H1 (cell line): ENCODE measurements around the gene IL1A. TPM values are rescaled to one million over a fixed set of nuclear protein-coding genes. Genes with fewer than 3 reads are reported as not detected.

Experiments
- CTCF ChIA-PET: fragments of 300-600 bp; sonication (Branson Sonifier 250); formaldehyde crosslinking; loops from one replicate; lab custom pipeline; 2021; ENCODE audit not compliant: partially characterized antibody; lab: Charles Lee
- POLR2A ChIA-PET: fragments of 300-600 bp; sonication (Branson Sonifier 250); formaldehyde crosslinking; loops from one replicate; lab custom pipeline; 2021; ENCODE audit warnings: inconsistent platforms; ENCODE audit not compliant: partially characterized antibody; lab: Charles Lee
- DNase-seq, 2 experiments: peaks; one replicate each; pipeline versions ENCODE4 v3.0.0 to v3.0.0-alpha.2; 2010 to 2022; ENCODE audit warnings: low spot score in 2 of 2, low read depth in 1 of 2, mixed read lengths in 1 of 2
- FAIRE-seq: peaks from 2 replicates; lab custom pipeline; 2011; peaks lifted over from hg19 to GRCh38; lab: Jason Lieb, UNC
- H2AFZ ChIP-seq: 2 replicates; pipeline ENCODE4 v1.8.1; 2012; ENCODE audit warnings: low read length, inconsistent platforms
- H2AK5ac ChIP-seq: 2 replicates; pipeline ENCODE4 v1.6.1; 2013; ENCODE audit warnings: low read depth, low read length
- H2BK120ac ChIP-seq: replicated peaks from 2 replicates; pipeline ENCODE3; 2013; ENCODE audit warnings: low read depth, low read length, inconsistent platforms
- H2BK12ac ChIP-seq: 2 replicates; pipeline ENCODE4 v1.6.1; 2013; ENCODE audit warnings: low read depth, low read length
- H2BK15ac ChIP-seq: 2 replicates; pipeline ENCODE4 v1.6.1; 2013; ENCODE audit warnings: low read length
- H2BK20ac ChIP-seq: 2 replicates; pipeline ENCODE4 v1.6.1; 2013; ENCODE audit warnings: low read length
- H2BK5ac ChIP-seq: 2 replicates; pipeline ENCODE4 v1.6.1; 2013; ENCODE audit warnings: low read depth, low read length
- H3K14ac ChIP-seq: 2 replicates; pipeline ENCODE4 v1.6.1; 2013; ENCODE audit warnings: inconsistent platforms; ENCODE audit not compliant: insufficient read length
- H3K18ac ChIP-seq: 2 replicates; pipeline ENCODE4 v1.6.1; 2013; ENCODE audit warnings: low read length; ENCODE audit errors: extremely low read depth
- H3K23ac ChIP-seq: 2 replicates; pipeline ENCODE4 v1.6.1; 2013; ENCODE audit warnings: inconsistent platforms; ENCODE audit not compliant: insufficient read length
- H3K23me2 ChIP-seq: 2 replicates; pipeline ENCODE4 v1.6.1; 2013; ENCODE audit warnings: low read depth, low read length
- H3K27ac ChIP-seq: 2 replicates; pipeline ENCODE4 v1.6.1; 2011; ENCODE audit warnings: low read depth, low read length, inconsistent platforms
- H3K27me3 ChIP-seq, 4 experiments: replicated peaks in 1 of 4; 1 replicate in 1 of 4; 2 replicates in 3 of 4; pipeline versions ENCODE4 v1.6.1 to v1.8.1; 2011 to 2013; ENCODE audit warnings: low read length in 3 of 4, mild to moderate bottlenecking in 3 of 4, inconsistent platforms in 2 of 4, mixed read lengths in 2 of 4, moderate library complexity in 1 of 4; ENCODE audit not compliant: control insufficient read depth in 3 of 4, insufficient read depth in 3 of 4; ENCODE audit errors: extremely low read depth in 1 of 4
- H3K36me3 ChIP-seq, 4 experiments: 2 replicates each; pipeline versions ENCODE4 v1.6.1 to v1.8.1; 2011 to 2013; ENCODE audit warnings: mild to moderate bottlenecking in 4 of 4, low read length in 3 of 4, moderate library complexity in 2 of 4, control low read depth in 1 of 4, inconsistent platforms in 1 of 4; ENCODE audit not compliant: insufficient read depth in 4 of 4, control insufficient read depth in 2 of 4
- H3K4ac ChIP-seq: replicated peaks from 2 replicates; pipeline ENCODE3; 2013; ENCODE audit warnings: low read length, low read depth, mixed read lengths, inconsistent platforms; ENCODE audit not compliant: insufficient read length
- H3K4me1 ChIP-seq, 4 experiments: replicated peaks in 1 of 4; 1 replicate in 1 of 4; 2 replicates in 3 of 4; pipeline versions ENCODE4 v1.6.1 to v1.8.1; 2011 to 2013; ENCODE audit warnings: low read length in 3 of 4, inconsistent platforms in 2 of 4, mixed read lengths in 1 of 4; ENCODE audit not compliant: insufficient read depth in 4 of 4, control insufficient read depth in 3 of 4
- H3K4me2 ChIP-seq, 2 experiments: 2 replicates each; pipeline versions ENCODE4 v1.6.1 to v1.8.1; 2011 to 2013; ENCODE audit warnings: low read depth in 2 of 2, low read length in 2 of 2, control low read depth in 1 of 2, inconsistent platforms in 1 of 2, mild to moderate bottlenecking in 1 of 2; ENCODE audit not compliant: insufficient read depth in 1 of 2
- H3K4me3 ChIP-seq, 4 experiments: fragments of 200-600, 300-600 bp in 1 of 4; sonication (generic), shearing (Covaris generic), sonication (Bioruptor Twin) in 1 of 4; 2 replicates each; pipeline versions ENCODE4 v1.5.1 to v1.8.1; 2011 to 2016; ENCODE audit warnings: low read length in 4 of 4, low read depth in 3 of 4, control low read depth in 2 of 4, inconsistent platforms in 2 of 4, mild to moderate bottlenecking in 2 of 4, mixed read lengths in 1 of 4, moderate library complexity in 1 of 4; ENCODE audit not compliant: insufficient read depth in 2 of 4; ENCODE audit errors: extremely low read depth in 1 of 4
- H3K56ac ChIP-seq: replicated peaks from 2 replicates; pipeline ENCODE3; 2013; ENCODE audit warnings: low read depth, mild to moderate bottlenecking, mixed read lengths, low read length, inconsistent platforms; ENCODE audit not compliant: insufficient read length
- H3K79me1 ChIP-seq: 2 replicates; pipeline ENCODE4 v1.6.1; 2013; ENCODE audit warnings: low read depth, low read length, control low read depth
- H3K79me2 ChIP-seq, 2 experiments: 2 replicates each; pipeline versions ENCODE4 v1.6.1 to v1.8.1; 2012 to 2013; ENCODE audit warnings: low read length in 2 of 2, mild to moderate bottlenecking in 2 of 2, inconsistent platforms in 1 of 2; ENCODE audit not compliant: insufficient read depth in 2 of 2, control insufficient read depth in 1 of 2
- H3K9ac ChIP-seq, 4 experiments: replicated peaks in 1 of 4; 1 replicate in 1 of 4; 2 replicates in 3 of 4; pipeline versions ENCODE4 v1.6.1 to v1.8.1; 2011 to 2013; ENCODE audit warnings: low read depth in 3 of 4, low read length in 3 of 4, control low read depth in 2 of 4, mild to moderate bottlenecking in 2 of 4, moderate library complexity in 2 of 4, inconsistent platforms in 1 of 4; ENCODE audit errors: extremely low read depth in 1 of 4
- H3K9me3 ChIP-seq, 2 experiments: 2 replicates each; pipeline versions ENCODE4 v1.6.1 to v1.8.1; 2012 to 2013; ENCODE audit warnings: mild to moderate bottlenecking in 2 of 2, moderate library complexity in 2 of 2, control low read depth in 1 of 2, inconsistent platforms in 1 of 2, low read depth in 1 of 2, low read length in 1 of 2, mixed read lengths in 1 of 2; ENCODE audit not compliant: insufficient read depth in 2 of 2
- H4K20me1 ChIP-seq, 2 experiments: replicated peaks in 1 of 2; 2 replicates each; pipeline versions ENCODE3 to v1.8.1; 2011 to 2013; ENCODE audit warnings: inconsistent platforms in 2 of 2, low read length in 2 of 2, mild to moderate bottlenecking in 1 of 2; ENCODE audit not compliant: insufficient read depth in 2 of 2, control insufficient read depth in 1 of 2
- H4K5ac ChIP-seq: 2 replicates; pipeline ENCODE4 v1.6.1; 2013; ENCODE audit warnings: low read length, low read depth, mixed read lengths, inconsistent platforms; ENCODE audit not compliant: insufficient read length
- H4K8ac ChIP-seq: 2 replicates; pipeline ENCODE4 v1.8.0; 2013; ENCODE audit warnings: mild to moderate bottlenecking, moderate library complexity, low read length, inconsistent platforms; ENCODE audit not compliant: insufficient read depth; ENCODE audit errors: extremely low read depth
- H4K91ac ChIP-seq: replicated peaks from 2 replicates; pipeline ENCODE3; 2013; ENCODE audit warnings: low read length, mixed read lengths, inconsistent platforms; ENCODE audit not compliant: insufficient read length
- CTBP2 ChIP-seq: IDR thresholded peaks from 2 replicates; pipeline ENCODE4 v1.7.0; 2011; ENCODE audit warnings: borderline replicate concordance, mild to moderate bottlenecking, moderate library complexity, mixed read lengths, low read length; ENCODE audit not compliant: insufficient read depth, insufficient read length
- GTF2F1 ChIP-seq: IDR thresholded peaks from 2 replicates; pipeline ENCODE4 v1.6.1; 2012; ENCODE audit warnings: low read depth, low read length, improper control_type of control experiment, borderline replicate concordance
- KDM4A ChIP-seq: IDR thresholded peaks from one replicate; pipeline ENCODE4 v1.7.1; 2012; ENCODE audit warnings: low read depth, mild to moderate bottlenecking, moderate library complexity, low read length, inconsistent platforms; ENCODE audit not compliant: severe bottlenecking
- NANOG ChIP-seq: IDR thresholded peaks from 2 replicates; pipeline ENCODE4 v1.6.1; 2011; ENCODE audit warnings: low read length, low read depth, mild to moderate bottlenecking, inconsistent platforms; ENCODE audit not compliant: insufficient read depth, poor library complexity, severe bottlenecking
- POLR2AphosphoS5 ChIP-seq: IDR thresholded peaks from 2 replicates; pipeline ENCODE4 v1.6.1; 2011; ENCODE audit warnings: low read depth, low read length
- RXRA ChIP-seq: IDR thresholded peaks from 2 replicates; pipeline ENCODE4 v1.6.1; 2011; ENCODE audit warnings: low read depth, mild to moderate bottlenecking, low read length, moderate library complexity; ENCODE audit not compliant: insufficient read depth
- SP4 ChIP-seq: IDR thresholded peaks from 2 replicates; pipeline ENCODE4 v1.6.1; 2012; ENCODE audit warnings: low read length, inconsistent platforms
- TAF1 ChIP-seq: IDR thresholded peaks from 2 replicates; pipeline ENCODE4 v1.6.1; 2011; ENCODE audit warnings: mild to moderate bottlenecking, low read depth, low read length
- TAF7 ChIP-seq: optimal IDR thresholded peaks from 2 replicates; pipeline ENCODE3; 2011; ENCODE audit warnings: low read depth, mild to moderate bottlenecking, inconsistent platforms, low read length, moderate library complexity, borderline replicate concordance
- TEAD4 ChIP-seq: IDR thresholded peaks from 2 replicates; pipeline ENCODE4 v1.6.1; 2012; ENCODE audit warnings: low read depth, low read length, inconsistent platforms, mixed read lengths
- YY1 ChIP-seq: IDR thresholded peaks from 2 replicates; pipeline ENCODE4 v1.6.1; 2011; ENCODE audit warnings: low read depth, mild to moderate bottlenecking, low read length
- WGBS, 2 experiments: shearing (Covaris generic) in 1 of 2; methylation state at CpG; one replicate each; pipeline versions ENCODE4 v1.1.6 to v1.1.7; 2013 to 2015; ENCODE audit warnings: low lambda C conversion rate in 2 of 2, mixed read lengths in 2 of 2, inconsistent platforms in 1 of 2, low coverage in 1 of 2, missing lambda C conversion rate in 1 of 2; ENCODE audit not compliant: insufficient replicate concordance in 2 of 2, insufficient coverage in 1 of 2, insufficient read length in 1 of 2; ENCODE audit errors: extremely low coverage in 1 of 2, missing lambda C conversion rate in 1 of 2; 5-methylcytosine and 5-hydroxymethylcytosine counted together
- polyA plus RNA-seq, 7 experiments: library from polyadenylated mRNA; depleted of rRNA in 3 of 7; stranded (reverse) in 5 of 7; unstranded in 2 of 7; fragments of >200 nt in 5 of 7; fragments of 200-250 nt in 2 of 7; gene quantifications; 1 replicate in 5 of 7; 2 replicates in 1 of 7; 4 replicates in 1 of 7; pipeline versions ENCODE4 v1.2.1 to v1.2.3, GENCODE V29; 2011 to 2013; ENCODE audit warnings: missing spikeins in 2 of 7, mixed read lengths in 2 of 7
- total RNA-seq: library from RNA; stranded (reverse); fragmentation: NEBNext Ultra II Directional; extraction: Animal tissue kit (Norgen Biotek cat#: 25700); gene quantifications from 2 replicates; pipeline ENCODE4 v1.2.1, GENCODE V29; 2021
- TF ChIP-seq, protein P1 (sequence below): IDR thresholded peaks from 2 replicates; pipeline ENCODE4 v1.6.1; 2012; ENCODE audit warnings: inconsistent platforms

IL1A gene
- total and polyA plus RNA-seq, 2 of the 8 experiments (the other 6 are each of a cell fraction or from before 2014, with no cell fraction given) = 0.32 to 0.74 TPM

DNA sequence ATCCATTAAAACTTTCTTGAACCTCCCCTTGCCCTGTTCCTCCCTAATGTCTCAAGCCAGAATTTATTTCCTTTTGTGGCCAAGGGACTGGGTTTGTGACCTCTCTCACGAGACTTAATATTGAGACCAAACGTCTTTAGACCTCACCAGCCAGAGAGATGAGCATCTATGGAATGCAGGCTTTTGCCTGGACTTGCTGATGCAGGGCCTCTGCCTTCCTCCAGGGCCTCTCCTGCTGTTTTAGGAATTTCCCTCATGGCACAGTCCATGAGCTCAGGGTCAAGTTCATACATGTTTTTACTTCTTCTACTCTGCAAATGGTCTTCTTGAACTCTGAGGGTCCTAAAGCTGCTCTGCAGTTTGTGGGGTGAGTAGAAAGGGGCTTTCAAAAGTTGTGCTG, 30.0 kb upstream of the IL1A start:
- Histone ChIP-seq H3K79me2 (no peaks in the 10 kb centered on the region), H3K79me1 (no peaks in the 10 kb centered on the region), H3K56ac (no peak overlapping the region), H4K20me1 (no peaks in the 10 kb centered on the region), H3K23me2 (no peaks in the 10 kb centered on the region), H3K27ac (no peak overlapping the region), H3K9ac (no peak overlapping the region), H2AFZ (0 out of 2 replicates have a peak overlapping the region, but pooled peaks have one; percentile 2), H4K5ac (no peak overlapping the region), H3K4me3 (no peak overlapping the region), H4K91ac (no peak overlapping the region), H2AK5ac (no peak overlapping the region; the same call in 1 of the 2 replicates), H3K4me1 (peaks cover 0 to 30% (median 8%) of the 10 kb centered on the region in 4 experiments; a peak in 6 of 7 replicates), H2BK120ac (no peak overlapping the region), H2BK5ac (peak overlapping the region; percentile 69; the same call in 1 of the 2 replicates), H3K23ac (no peak overlapping the region), H2BK15ac (no peak overlapping the region), H3K9me3 (no peaks in the 10 kb centered on the region), H3K27me3 (no peaks in the 10 kb centered on the region), H4K8ac (no peak overlapping the region), H2BK20ac (peak overlapping the region; percentile 66; the same call in 1 of the 2 replicates), H3K14ac (no peak overlapping the region), H3K4me2 (peak overlapping the region; percentile 20 to 46; a peak in 2 of 4 replicates), H3K4ac (no peak overlapping the region), H2BK12ac (peak overlapping the region; percentile 91), H3K36me3 (no peaks in the 10 kb centered on the region), H3K18ac (0 out of 2 replicates have a peak overlapping the region, but pooled peaks have one; percentile 10)
- peak in 1 of 2 experiments; percentile 46 for DNase-seq
- POLR2A ChIA-PET = interaction anchor here (0.6 to 0.8 kb wide), 2 partner anchors 32 to 323 kb away, joined by 3 read pairs; no protein-coding TSS in a partner anchor
- FAIRE-seq = no peak
- 45% methylated on average over 2 of the region's 2 CpGs; no CpG with 5 or more reads in 1 of the 2 experiments for WGBS, 2 experiments
- CTCF ChIA-PET = interaction anchor here (1.2 to 2.1 kb wide), 5 partner anchors 13 to 71 kb away, joined by 3 to 8 read pairs (median 4); partner anchors contain the start of gene IL1B
- no peak for TF ChIP-seq TAF1
- TF ChIP-seq YY1 = no peak
- TF ChIP-seq, protein P1, sequence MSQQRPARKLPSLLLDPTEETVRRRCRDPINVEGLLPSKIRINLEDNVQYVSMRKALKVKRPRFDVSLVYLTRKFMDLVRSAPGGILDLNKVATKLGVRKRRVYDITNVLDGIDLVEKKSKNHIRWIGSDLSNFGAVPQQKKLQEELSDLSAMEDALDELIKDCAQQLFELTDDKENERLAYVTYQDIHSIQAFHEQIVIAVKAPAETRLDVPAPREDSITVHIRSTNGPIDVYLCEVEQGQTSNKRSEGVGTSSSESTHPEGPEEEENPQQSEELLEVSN = no peak
- TF ChIP-seq GTF2F1 = no peak
- no peak for TF ChIP-seq CTBP2
- no peak for TF ChIP-seq SP4
- no peak for TF ChIP-seq NANOG
- TF ChIP-seq POLR2AphosphoS5 = no peak
- TF ChIP-seq TEAD4 = peak; percentile 86
- TF ChIP-seq TAF7 = no peak
- no peak for TF ChIP-seq RXRA
- no peak for TF ChIP-seq KDM4A
